Neural crest cell (in vitro differentiated cells): ENCODE results near the gene RUNX2. TPM values are rescaled to one million over a fixed set of nuclear protein-coding genes. Genes with fewer than 3 reads are reported as not detected.
A peak's percentile ranks its signal among the peaks of the same experiment; 100 is the strongest.

Experiments
- DNase-seq: peaks from one replicate; pipeline ENCODE4 v3.0.0; 2021; ENCODE audit warnings: low read depth, mixed read lengths, low spot score
- H3K27ac Mint-ChIP-seq: one replicate; pipeline ENCODE4 v1.8.0; 2021; ENCODE audit warnings: mild to moderate bottlenecking, mixed read lengths; ENCODE audit not compliant: unreplicated experiment
- H3K27me3 Mint-ChIP-seq: 2 replicates; pipeline ENCODE4 v1.8.0; 2021; ENCODE audit warnings: low read depth, mild to moderate bottlenecking, mixed read lengths
- H3K36me3 Mint-ChIP-seq: 2 replicates; pipeline ENCODE4 v1.8.0; 2021; ENCODE audit warnings: low read depth, mild to moderate bottlenecking, mixed read lengths
- H3K4me1 Mint-ChIP-seq: 2 replicates; pipeline ENCODE4 v1.8.0; 2021; ENCODE audit warnings: mixed read lengths
- H3K4me3 Mint-ChIP-seq: one replicate; pipeline ENCODE4 v1.8.0; 2021; ENCODE audit warnings: mild to moderate bottlenecking, mixed read lengths
- H3K9me3 Mint-ChIP-seq: 2 replicates; pipeline ENCODE4 v1.8.0; 2021; ENCODE audit warnings: mixed read lengths
- CTCF ChIP-seq: fragments of 200-600 bp; sonication (generic); conservative IDR thresholded peaks from 2 replicates; pipeline ENCODE4 v1.5.0; 2021; ENCODE audit warnings: antibody characterized with exemption, mild to moderate bottlenecking
- total RNA-seq: library from RNA; stranded (reverse); gene quantifications from 2 replicates; pipeline ENCODE4 v1.2.1, GENCODE V29; 2021

Gene RUNX2
- total RNA-seq, 1 donor from 2014 or later, result 0.16 TPM

GRCh38 chr6:45500924-45501816 is 173.0 kb downstream of the RUNX2 start:
- Mint-ChIP-seq H3K27ac (no peak overlapping the region), H3K36me3 (no peaks in the 10 kb centered on the region), H3K4me1 (peaks cover 17% of the 10 kb centered on the region), H3K9me3 (peaks cover 5% of the 10 kb centered on the region), H3K4me3 (no peak overlapping the region), H3K27me3 (no peaks in the 10 kb centered on the region)
- peak; percentile 53 for TF ChIP-seq CTCF
- DNase-seq, result no peak

GRCh38 chr6:45502456-45502855 is 174.3 kb downstream of the RUNX2 start:
- no peak overlapping the region for H3K4me3 Mint-ChIP-seq
- no peak for DNase-seq
- H3K4me1 Mint-ChIP-seq, result peaks cover 18% of the 10 kb centered on the region
- no peaks in the 10 kb centered on the region for H3K36me3 Mint-ChIP-seq
- TF ChIP-seq CTCF, result no peak
- H3K27ac Mint-ChIP-seq, result no peak overlapping the region
- H3K9me3 Mint-ChIP-seq, result peaks cover 5% of the 10 kb centered on the region
- H3K27me3 Mint-ChIP-seq, result no peaks in the 10 kb centered on the region

GRCh38 chr6:45504947-45505346 is 176.8 kb downstream of the RUNX2 start:
- H3K27ac Mint-ChIP-seq, result no peak overlapping the region
- no peak for TF ChIP-seq CTCF
- peaks cover 18% of the 10 kb centered on the region for H3K4me1 Mint-ChIP-seq
- DNase-seq, result no peak
- H3K9me3 Mint-ChIP-seq, result peaks cover 5% of the 10 kb centered on the region
- no peaks in the 10 kb centered on the region for H3K36me3 Mint-ChIP-seq
- no peaks in the 10 kb centered on the region for H3K27me3 Mint-ChIP-seq
- H3K4me3 Mint-ChIP-seq, result no peak overlapping the region

GRCh38 chr6:45505470-45505869 is 177.3 kb downstream of the RUNX2 start:
- H3K9me3 Mint-ChIP-seq, result peaks cover 3% of the 10 kb centered on the region
- no peaks in the 10 kb centered on the region for H3K27me3 Mint-ChIP-seq
- peaks cover 18% of the 10 kb centered on the region for H3K4me1 Mint-ChIP-seq
- peak overlapping the region; percentile 30 for H3K27ac Mint-ChIP-seq
- H3K4me3 Mint-ChIP-seq, result no peak overlapping the region
- no peaks in the 10 kb centered on the region for H3K36me3 Mint-ChIP-seq
- no peak for DNase-seq
- TF ChIP-seq CTCF, result no peak

- Mint-ChIP-seq H3K27ac (no peak overlapping the region), H3K4me3 (no peak overlapping the region), H3K27me3 (no peaks in the 10 kb centered on the region), H3K9me3 (no peaks in the 10 kb centered on the region), H3K36me3 (no peaks in the 10 kb centered on the region), H3K4me1 (peaks cover 19% of the 10 kb centered on the region)
- DNase-seq, result no peak
- TF ChIP-seq CTCF, result no peak
Observed at GRCh38 chr6:45507186-45507585, 179.1 kb downstream of the RUNX2 start.
